Neutrophil (primary cell): ENCODE results near the gene TRMT10C.
A peak's percentile ranks its signal among the peaks of the same experiment; 100 is the strongest.
"Not testable (repeated sequence)": the region's sequence is repeated elsewhere in the genome, so short reads cannot be mapped to it uniquely, and the experiment has no call there.

Source experiments
- H3K27ac ChIP-seq: fragments of 200-600 bp; sonication (generic); 2 replicates; pipeline ENCODE4 v1.5.1; 2016; ENCODE audit warnings: mild to moderate bottlenecking, moderate library complexity
- H3K27me3 ChIP-seq: fragments of 200-600 bp; sonication (generic); 2 replicates; pipeline ENCODE4 v1.6.0; 2016; ENCODE audit warnings: mild to moderate bottlenecking
- H3K36me3 ChIP-seq: fragments of 200-600 bp; sonication (generic); 2 replicates; pipeline ENCODE4 v1.5.1; 2017
- H3K4me1 ChIP-seq, 2 experiments: fragments of 200-600 bp in 1 of 2; sonication (generic) in 1 of 2; 1 replicate in 1 of 2; 2 replicates in 1 of 2; pipeline versions ENCODE4 v1.5.1 to v1.6.1; 2013 to 2016; ENCODE audit warnings: low read depth in 1 of 2, low read length in 1 of 2, mild to moderate bottlenecking in 1 of 2, moderate library complexity in 1 of 2; ENCODE audit not compliant: control insufficient read depth in 1 of 2, insufficient read depth in 1 of 2
- H3K4me3 ChIP-seq, 2 experiments: fragments of 200-600 bp in 1 of 2; sonication (generic) in 1 of 2; 1 replicate in 1 of 2; 2 replicates in 1 of 2; pipeline ENCODE4 v1.5.1; 2013 to 2016; ENCODE audit warnings: low read depth in 1 of 2, low read length in 1 of 2, mild to moderate bottlenecking in 1 of 2, moderate library complexity in 1 of 2
- H3K9me3 ChIP-seq: fragments of 200-600 bp; sonication (generic); 2 replicates; pipeline ENCODE4 v1.5.1; 2016
- TF ChIP-seq, protein P1 (sequence below): fragments of 200-600 bp; sonication (generic); IDR thresholded peaks from 2 replicates; pipeline ENCODE4 v1.5.1; 2016; ENCODE audit warnings: antibody characterized with exemption

The TRMT10C gene

DNA sequence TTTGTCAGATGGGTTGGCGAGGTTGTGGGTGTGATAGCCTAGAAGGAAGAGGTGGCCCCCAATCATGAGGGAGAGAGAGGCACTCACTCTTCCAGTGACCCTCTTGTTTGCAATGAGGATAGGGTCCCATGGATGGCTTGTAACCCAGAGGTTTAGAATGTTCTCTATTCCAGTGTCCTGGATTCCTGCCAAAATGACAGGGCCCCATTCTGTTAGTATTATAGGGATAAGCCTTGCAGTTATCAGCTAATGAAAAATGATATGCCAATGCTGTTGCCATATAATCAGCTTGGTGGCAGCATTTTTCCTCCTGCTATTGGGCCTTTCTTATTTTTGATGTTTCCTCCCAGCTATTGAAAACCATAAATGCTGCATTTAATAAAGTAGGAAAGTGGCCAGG, 25.4 kb upstream of the TRMT10C start:
- Histone ChIP-seq H3K9me3 (no peaks in the 10 kb centered on the region), H3K36me3 (no peaks in the 10 kb centered on the region), H3K4me3 (no peak overlapping the region), H3K27me3 (no peaks in the 10 kb centered on the region), H3K4me1 (no peaks in the 10 kb centered on the region), H3K27ac (no peak overlapping the region)
- TF ChIP-seq, protein P1, sequence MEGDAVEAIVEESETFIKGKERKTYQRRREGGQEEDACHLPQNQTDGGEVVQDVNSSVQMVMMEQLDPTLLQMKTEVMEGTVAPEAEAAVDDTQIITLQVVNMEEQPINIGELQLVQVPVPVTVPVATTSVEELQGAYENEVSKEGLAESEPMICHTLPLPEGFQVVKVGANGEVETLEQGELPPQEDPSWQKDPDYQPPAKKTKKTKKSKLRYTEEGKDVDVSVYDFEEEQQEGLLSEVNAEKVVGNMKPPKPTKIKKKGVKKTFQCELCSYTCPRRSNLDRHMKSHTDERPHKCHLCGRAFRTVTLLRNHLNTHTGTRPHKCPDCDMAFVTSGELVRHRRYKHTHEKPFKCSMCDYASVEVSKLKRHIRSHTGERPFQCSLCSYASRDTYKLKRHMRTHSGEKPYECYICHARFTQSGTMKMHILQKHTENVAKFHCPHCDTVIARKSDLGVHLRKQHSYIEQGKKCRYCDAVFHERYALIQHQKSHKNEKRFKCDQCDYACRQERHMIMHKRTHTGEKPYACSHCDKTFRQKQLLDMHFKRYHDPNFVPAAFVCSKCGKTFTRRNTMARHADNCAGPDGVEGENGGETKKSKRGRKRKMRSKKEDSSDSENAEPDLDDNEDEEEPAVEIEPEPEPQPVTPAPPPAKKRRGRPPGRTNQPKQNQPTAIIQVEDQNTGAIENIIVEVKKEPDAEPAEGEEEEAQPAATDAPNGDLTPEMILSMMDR = no peak

DNA sequence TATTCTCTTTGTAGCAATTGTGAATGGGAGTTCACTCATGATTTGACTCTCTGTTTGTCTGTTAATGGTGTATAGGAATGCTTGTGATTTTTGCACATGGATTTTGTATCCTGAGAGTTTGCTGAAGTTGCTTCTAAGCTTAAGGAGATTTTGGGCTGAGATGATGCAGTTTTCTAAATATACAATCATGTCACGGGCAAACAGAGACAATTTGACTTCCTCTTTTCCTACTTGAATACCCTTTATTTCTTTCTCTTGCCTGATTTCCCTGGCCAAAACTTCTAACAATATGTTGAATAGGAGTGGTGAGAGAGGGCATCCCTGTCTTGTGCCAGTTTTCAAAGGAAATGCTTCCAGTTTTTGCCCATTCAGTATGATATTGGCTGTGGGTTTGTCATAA, 24.7 kb upstream of the TRMT10C start:
- H3K4me1 ChIP-seq, H3K36me3 ChIP-seq, H3K27me3 ChIP-seq, H3K27ac ChIP-seq, H3K4me3 ChIP-seq, H3K9me3 ChIP-seq: not testable (repeated sequence)

DNA sequence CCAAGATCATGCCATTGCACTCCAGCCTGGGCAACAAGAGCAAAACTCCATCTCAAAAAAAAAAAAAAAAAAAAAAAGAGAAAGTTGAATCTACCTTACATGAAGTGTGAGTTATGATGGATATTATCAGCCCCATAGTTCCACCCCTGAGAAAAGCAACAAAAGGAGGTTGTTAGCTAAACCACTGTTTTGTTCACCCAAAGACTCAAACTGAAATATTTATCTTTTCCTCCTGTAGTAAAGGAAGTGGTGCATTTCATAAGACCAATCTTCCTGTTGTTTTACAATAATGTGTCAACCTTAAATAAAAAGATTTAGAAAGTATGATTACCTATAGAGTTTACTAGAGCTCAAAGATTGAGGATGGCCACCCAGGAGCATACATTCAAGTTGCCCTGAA, 18.7 kb upstream of the TRMT10C start:
- H3K27me3 ChIP-seq = no peaks in the 10 kb centered on the region
- H3K27ac ChIP-seq = peak overlapping the region; percentile 43
- no peak overlapping the region for H3K4me3 ChIP-seq
- no peaks in the 10 kb centered on the region for H3K36me3 ChIP-seq
- TF ChIP-seq, protein P1 = no peak
- peaks cover 17 to 19% of the 10 kb centered on the region in 2 experiments for H3K4me1 ChIP-seq
- no peaks in the 10 kb centered on the region for H3K9me3 ChIP-seq

DNA sequence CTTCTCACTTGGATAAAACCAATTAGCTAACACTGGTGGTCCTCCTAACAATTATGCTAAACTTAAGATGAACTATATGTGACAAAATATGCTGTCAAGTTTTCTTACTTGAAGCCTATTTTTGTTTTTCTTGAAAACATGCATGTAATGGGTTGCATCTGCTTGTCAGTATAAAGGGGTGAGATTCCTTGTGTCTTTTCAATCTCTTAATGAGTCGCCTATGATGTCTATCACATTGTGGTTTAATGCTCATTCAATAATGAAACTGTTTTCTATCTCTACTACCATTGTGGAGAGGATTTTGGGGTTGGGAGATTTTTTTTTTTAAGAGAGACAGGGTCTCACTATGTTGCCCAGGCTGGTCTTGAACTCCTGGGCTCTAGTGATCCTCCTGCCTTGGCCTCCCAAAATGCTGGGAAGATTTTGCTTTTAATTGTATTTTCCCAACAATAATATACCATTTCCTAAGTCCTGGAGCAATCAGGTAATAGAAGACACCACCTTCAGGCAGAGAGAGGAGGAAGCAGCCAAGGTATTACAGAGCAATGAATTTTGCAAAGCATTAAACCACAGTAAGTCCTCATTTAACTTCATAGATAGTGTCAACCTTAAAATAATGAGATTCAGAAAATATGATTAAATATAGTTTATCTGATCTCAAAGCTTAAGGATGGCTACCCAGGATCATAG, 17.4 kb upstream of the TRMT10C start:
- H3K9me3 ChIP-seq = no peaks in the 10 kb centered on the region
- H3K4me3 ChIP-seq = no peak overlapping the region
- no peaks in the 10 kb centered on the region for H3K36me3 ChIP-seq
- no peak overlapping the region for H3K27ac ChIP-seq
- no peaks in the 10 kb centered on the region for H3K27me3 ChIP-seq
- H3K4me1 ChIP-seq = peaks cover 17 to 19% of the 10 kb centered on the region in 2 experiments
- TF ChIP-seq, protein P1 = no peak

DNA sequence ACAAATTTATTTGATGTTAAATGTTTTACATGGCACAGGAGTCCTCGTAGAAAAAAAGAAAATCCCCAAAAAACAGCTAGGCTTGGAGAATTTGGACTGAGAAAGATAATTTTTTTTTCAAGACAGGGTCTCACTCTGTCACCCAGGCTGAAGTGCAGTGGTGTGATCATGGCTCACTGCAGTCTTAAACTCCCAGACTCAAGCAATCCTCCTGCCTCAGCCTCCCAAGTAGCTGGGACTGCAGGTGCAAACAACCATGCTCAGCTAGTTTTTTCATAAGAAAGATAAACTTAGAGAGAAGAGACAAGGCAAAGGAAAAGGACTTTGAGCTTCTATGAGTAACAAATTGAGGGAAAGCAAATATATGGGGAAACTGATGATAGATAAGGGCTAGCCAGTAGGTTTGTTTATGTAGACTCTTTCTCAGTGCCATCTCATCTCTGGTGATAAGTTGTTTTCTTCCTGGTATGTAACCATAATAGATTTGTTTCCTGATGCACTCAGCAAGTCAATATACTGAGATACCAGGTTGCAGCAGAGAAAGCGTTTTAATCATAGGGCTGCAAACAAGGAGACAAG, 13.1 kb upstream of the TRMT10C start:
- Histone ChIP-seq H3K27me3 (no peaks in the 10 kb centered on the region), H3K27ac (no peak overlapping the region), H3K36me3 (no peaks in the 10 kb centered on the region), H3K9me3 (no peaks in the 10 kb centered on the region), H3K4me3 (no peak overlapping the region), H3K4me1 (peaks cover 4 to 8% of the 10 kb centered on the region in 2 experiments)
- TF ChIP-seq, protein P1 = no peak

DNA sequence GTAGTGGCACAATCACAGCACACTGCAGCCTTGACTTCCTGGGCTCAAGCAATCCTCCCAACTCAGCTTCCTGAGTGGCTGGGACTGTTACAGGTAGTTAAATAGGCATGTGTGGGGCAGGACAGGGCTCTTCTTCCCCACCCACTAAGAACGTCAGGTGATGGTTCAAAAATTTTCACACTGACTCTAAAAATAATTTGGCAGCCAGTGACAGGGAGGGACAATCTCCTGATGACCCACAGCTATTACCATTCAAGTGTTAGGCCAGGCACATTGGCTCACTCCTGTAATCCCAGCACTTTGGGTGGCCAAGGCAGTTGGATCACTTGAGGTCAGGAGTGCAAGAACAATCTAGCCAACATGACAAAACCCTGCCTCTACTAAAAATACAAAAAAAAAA, 12.2 kb upstream of the TRMT10C start:
- no peaks in the 10 kb centered on the region for H3K9me3 ChIP-seq
- no peaks in the 10 kb centered on the region for H3K27me3 ChIP-seq
- no peaks in the 10 kb centered on the region for H3K36me3 ChIP-seq
- TF ChIP-seq, protein P1 = no peak
- H3K27ac ChIP-seq = no peak overlapping the region
- no peak overlapping the region for H3K4me3 ChIP-seq
- H3K4me1 ChIP-seq = no peaks in the 10 kb centered on the region

DNA sequence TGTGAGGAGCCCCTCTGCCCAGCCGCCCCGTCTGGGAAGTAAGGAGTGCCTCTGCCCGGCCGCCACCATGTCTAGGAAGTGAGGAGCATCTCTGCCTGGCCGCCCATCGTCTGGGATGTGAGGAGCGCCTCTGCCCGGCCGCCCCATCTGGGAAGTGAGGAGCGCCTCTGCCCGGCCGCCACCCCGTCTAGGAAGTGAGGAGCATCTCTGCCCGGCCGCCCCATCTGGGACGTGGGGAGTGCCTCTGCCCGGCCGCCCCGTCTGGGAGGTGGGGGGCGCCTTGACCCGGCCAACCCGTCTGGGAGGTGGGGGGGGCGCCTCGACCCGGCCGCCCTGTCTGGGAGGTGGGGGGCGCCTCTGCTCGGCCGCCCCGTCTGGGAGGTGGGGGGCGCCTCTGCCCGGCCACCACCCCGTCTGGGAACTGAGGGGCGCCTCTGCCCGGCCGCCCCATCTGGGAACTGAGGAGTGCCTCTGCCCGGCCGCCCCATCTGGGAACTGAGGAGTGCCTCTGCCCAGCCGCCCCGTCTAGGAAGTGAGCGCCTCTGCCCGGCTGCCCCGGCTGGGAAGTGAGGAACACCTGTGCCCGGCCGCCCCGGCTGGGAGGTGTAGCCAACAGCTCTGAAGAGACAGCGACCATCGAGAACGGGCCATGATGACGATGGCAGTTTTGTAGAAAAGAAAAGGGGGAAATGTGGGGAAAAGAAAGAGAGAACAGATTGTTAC, 10.1 kb upstream of the TRMT10C start:
- H3K36me3 ChIP-seq, H3K4me3 ChIP-seq, H3K9me3 ChIP-seq, H3K27ac ChIP-seq, H3K4me1 ChIP-seq: not testable (repeated sequence)
- H3K27me3 ChIP-seq = peaks cover 19% of the 10 kb centered on the region

DNA sequence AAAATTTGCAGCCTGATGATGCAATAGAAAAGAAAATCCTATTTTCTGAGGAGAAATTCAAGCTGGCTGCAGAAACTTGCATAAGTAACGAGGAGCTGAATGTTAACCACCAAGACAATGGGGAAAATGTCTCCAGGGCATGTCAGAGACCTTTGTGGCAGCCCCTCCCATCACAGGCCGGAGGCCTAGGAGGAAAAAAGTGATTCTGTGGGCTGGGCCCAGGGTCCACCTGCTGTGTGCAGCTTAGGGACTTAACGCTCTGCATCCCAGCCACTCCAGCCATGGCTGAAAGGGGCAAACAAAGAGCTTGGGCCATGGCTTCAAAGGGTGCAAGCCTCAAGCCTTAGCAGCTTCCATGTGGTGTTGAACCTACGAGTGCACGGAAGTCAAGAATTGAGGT, 8.3 kb upstream of the TRMT10C start:
- not testable (repeated sequence) for H3K4me1 ChIP-seq, H3K4me3 ChIP-seq, H3K9me3 ChIP-seq, H3K36me3 ChIP-seq, H3K27ac ChIP-seq
- peaks cover 37% of the 10 kb centered on the region for H3K27me3 ChIP-seq
